Activated effector memory CD4-positive, alpha-beta T cell treated with anti-CD3 and anti-CD28 coated beads, Interleukin-2, amount 50 U/mL, for 16 hours (primary cell): ENCODE data around the gene PANX2.
"Not testable (repeated sequence)": the region's sequence is repeated elsewhere in the genome, so short reads cannot be mapped to it uniquely, and the experiment has no call there.

ENCODE experiments used
- DNase-seq: peaks from one replicate; pipeline ENCODE4 v3.0.0-alpha.2; 2020

The PANX2 gene

GRCh38 chr22:50200461-50201190 lies 30.1 kb downstream of the PANX2 start, which contains the start of gene SELENOO:
TSS of gene SELENOO (plus strand) at chr22:50201011. CDS start at chr22:50201037, 26 bp downstream.
- DNase-seq, result peak; percentile 96

GRCh38 chr22:50201191-50202129 lies 30.9 kb downstream of the PANX2 start:
- no peak for DNase-seq

- DNase-seq, result no peak
These were observed 31.7 kb downstream of the PANX2 start for GRCh38 chr22:50202130-50202666.

GRCh38 chr22:50203288-50203687 lies 32.8 kb downstream of the PANX2 start:
- DNase-seq, result no peak

GRCh38 chr22:50204571-50204970 lies 34.0 kb downstream of the PANX2 start:
- DNase-seq, result no peak

- DNase-seq, result not testable (repeated sequence)
These were observed 34.5 kb downstream of the PANX2 start for GRCh38 chr22:50204998-50205397.

- no peak for DNase-seq
These were observed 35.4 kb downstream of the PANX2 start for GRCh38 chr22:50205781-50206569.

- DNase-seq, result no peak
These were observed 36.1 kb downstream of the PANX2 start for GRCh38 chr22:50206599-50206998.

GRCh38 chr22:50207383-50208140 lies 37.0 kb downstream of the PANX2 start:
- no peak for DNase-seq

- DNase-seq, result no peak
These were observed 38.0 kb downstream of the PANX2 start for GRCh38 chr22:50208430-50208938.

- no peak for DNase-seq
These were observed 38.7 kb downstream of the PANX2 start for GRCh38 chr22:50208939-50209892.

GRCh38 chr22:50209893-50210292 lies 39.4 kb downstream of the PANX2 start:
- DNase-seq, result peak; percentile 86

- no peak for DNase-seq
These were observed 40.0 kb downstream of the PANX2 start for GRCh38 chr22:50210378-50211139.

- DNase-seq, result no peak
These were observed 40.6 kb downstream of the PANX2 start for GRCh38 chr22:50211147-50211546.

GRCh38 chr22:50213263-50213662 lies 42.7 kb downstream of the PANX2 start:
- DNase-seq, result no peak

GRCh38 chr22:50215297-50216054 lies 44.9 kb downstream of the PANX2 start:
- no peak for DNase-seq

- no peak for DNase-seq
These were observed 45.6 kb downstream of the PANX2 start for GRCh38 chr22:50216055-50216683.
